HFF-Myc (cell line): ENCODE data around the gene AFAP1.
A peak's percentile ranks its signal among the peaks of the same experiment; 100 is the strongest.

Experiments used
- DNase-seq: peaks from one replicate; pipeline ENCODE4 v3.0.0-alpha.2; 2011; ENCODE audit warnings: low read depth; ENCODE audit errors: extremely low read depth
- H3K4me3 ChIP-seq: replicated peaks from 2 replicates; pipeline ENCODE4 v1.5.1; 2011; ENCODE audit warnings: low read depth, mild to moderate bottlenecking, control low read depth, low read length
- TF ChIP-seq, protein P1 (sequence below): IDR thresholded peaks from 2 replicates; pipeline ENCODE4 v1.5.1; 2012; ENCODE audit warnings: mild to moderate bottlenecking, low read depth, low read length, control low read depth; ENCODE audit errors: missing control alignments

AFAP1 gene

DNA sequence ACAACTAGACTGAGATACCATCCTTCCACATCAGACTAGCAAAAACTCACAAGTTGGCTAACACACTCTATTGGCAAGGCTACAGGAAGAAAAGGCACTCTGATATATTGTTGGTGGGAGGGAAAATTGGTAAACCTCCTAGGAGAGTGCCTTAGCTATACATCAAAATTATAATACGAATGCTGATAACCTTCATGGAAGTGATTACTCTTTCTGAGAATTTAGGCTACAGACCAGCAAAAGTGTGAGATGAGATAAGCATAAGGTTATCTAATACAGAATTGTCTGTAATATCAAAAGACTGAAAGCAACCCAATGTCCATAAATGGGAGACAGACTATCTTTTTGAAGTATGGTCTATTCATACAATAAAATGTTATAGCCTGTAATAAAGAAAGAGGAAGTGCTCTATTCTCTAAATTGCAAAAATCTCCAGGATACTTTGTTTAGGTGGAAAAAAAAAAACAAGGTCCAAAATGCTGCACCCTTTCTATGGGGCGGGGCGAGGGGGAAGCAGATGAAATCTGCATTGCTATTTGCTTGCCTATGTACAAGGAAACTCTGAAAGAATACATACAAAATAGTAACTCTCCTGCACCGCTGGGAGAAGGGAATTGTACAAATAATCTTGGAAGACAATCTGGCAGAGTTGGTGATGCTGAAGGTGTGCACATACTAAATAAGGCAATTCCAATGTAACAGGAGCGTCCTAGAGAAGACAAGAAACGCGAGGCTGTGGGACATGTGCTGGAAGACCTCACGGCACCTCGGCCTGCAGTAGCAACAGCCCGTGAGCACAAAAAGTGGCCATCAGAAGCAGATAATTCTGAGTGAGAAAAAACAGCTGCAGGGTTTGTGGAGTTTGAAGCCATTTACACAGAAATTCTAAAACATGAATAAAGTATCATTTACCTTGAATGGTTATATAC lies 109.7 kb downstream of the AFAP1 start:
- no peak overlapping the region for H3K4me3 ChIP-seq
- no peak for DNase-seq
- TF ChIP-seq, protein P1, sequence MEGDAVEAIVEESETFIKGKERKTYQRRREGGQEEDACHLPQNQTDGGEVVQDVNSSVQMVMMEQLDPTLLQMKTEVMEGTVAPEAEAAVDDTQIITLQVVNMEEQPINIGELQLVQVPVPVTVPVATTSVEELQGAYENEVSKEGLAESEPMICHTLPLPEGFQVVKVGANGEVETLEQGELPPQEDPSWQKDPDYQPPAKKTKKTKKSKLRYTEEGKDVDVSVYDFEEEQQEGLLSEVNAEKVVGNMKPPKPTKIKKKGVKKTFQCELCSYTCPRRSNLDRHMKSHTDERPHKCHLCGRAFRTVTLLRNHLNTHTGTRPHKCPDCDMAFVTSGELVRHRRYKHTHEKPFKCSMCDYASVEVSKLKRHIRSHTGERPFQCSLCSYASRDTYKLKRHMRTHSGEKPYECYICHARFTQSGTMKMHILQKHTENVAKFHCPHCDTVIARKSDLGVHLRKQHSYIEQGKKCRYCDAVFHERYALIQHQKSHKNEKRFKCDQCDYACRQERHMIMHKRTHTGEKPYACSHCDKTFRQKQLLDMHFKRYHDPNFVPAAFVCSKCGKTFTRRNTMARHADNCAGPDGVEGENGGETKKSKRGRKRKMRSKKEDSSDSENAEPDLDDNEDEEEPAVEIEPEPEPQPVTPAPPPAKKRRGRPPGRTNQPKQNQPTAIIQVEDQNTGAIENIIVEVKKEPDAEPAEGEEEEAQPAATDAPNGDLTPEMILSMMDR = no peak

DNA sequence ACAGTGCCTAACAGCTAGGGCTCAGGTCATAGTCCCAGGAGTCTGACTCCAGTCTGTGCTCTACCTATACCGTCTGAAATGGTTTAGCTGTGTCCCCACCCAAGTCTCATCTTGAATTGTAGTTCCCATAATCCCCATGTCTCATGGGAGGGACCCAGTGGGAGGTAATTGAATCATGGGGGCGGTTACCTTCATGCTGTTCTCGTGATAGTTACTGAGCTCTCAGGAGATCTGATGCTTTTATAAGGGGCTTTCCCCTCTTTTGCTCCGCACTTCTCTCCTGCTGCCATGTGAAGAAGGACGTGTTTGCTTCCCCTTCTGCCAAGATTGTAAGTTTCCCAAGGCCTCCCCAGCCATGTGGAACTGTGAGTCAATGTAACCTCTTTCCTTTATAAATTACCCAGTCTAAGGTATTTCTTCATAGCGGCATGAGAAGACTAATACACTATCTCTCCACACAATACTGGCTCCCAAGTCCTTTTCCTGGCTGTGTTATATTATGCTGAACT lies 110.8 kb downstream of the AFAP1 start:
- no peak overlapping the region for H3K4me3 ChIP-seq
- TF ChIP-seq, protein P1 = no peak
- no peak for DNase-seq

DNA sequence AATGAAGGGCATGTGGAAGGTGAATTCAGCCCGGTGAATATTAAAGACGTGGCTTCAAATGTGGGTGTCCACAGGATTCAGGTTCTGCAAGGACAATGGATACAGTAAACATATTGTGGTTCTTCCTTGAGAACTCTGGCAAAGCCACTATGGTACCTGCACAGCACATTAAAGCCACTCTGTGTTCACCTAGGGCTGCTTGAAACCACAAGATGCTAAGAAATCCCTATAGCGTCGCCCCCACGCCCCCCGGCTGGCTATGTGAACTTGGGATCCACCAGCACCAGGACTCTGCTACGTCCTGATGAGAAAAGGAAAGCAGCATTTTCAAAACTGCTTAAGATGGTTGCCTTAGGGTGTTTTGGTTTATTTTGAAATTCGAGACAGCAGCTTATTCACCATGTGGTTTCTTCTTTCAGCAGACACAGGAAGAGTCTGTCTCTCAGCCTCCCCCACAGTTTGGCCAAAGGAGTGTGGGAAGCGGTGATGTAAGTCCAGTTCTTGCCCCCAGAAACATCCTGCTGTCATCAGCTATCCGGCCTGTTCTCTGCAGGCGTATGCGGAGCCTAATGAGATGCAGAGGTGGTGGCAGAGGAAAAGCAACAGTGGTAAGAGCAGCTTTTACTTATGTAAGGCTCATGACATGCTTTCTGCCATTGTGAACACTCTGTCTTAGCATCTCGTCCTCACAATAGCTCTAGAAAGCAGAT lies 111.5 kb downstream of the AFAP1 start:
- H3K4me3 ChIP-seq = peak overlapping the region; percentile 24
- peak; percentile 97 for DNase-seq

DNA sequence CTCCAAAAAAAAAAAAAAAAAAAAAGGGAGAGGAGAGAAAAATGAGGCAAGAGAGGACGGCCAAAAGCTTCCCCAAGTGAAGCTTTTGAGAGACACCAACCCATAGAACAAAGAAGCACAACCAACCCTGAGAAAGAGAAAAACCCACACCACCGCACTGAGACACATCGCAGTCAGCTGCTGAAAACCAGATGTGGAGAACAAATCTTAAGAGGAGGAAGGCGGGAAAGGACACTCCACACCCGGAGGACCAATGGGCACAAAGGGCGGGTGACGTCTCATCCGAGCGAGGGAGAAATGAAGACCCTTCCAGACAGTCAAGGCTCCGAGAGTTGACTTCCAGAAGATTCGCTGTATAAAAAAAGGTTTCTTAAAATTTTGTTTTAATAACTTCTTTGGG lies 112.1 kb downstream of the AFAP1 start:
- 0 out of 2 replicates have a peak overlapping the region, but pooled peaks have one; percentile 24 for H3K4me3 ChIP-seq
- DNase-seq = no peak
- TF ChIP-seq, protein P1 = no peak

More for the DNA sequence above, 111.5 kb downstream of the AFAP1 start:
- TF ChIP-seq, protein P1 = no peak

DNA sequence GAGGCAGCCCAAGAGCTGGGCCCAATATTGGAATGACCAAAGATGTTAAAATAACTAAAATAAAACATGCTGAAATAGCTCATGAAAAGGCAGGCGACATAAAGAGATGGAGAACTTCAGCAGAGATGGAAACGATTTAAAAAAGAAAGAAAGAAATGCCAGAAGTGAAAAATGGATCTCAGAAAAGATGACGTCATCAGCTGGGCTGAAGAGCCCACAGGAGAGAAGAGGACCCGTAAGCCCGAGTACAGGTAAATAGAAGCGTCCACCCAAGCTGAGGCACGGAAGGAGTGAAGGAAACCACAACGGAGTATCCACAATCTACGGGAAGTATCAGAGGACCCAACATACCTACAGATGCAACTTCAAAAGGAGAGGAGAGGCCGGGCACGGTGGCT lies 112.8 kb downstream of the AFAP1 start:
- TF ChIP-seq, protein P1 = no peak
- no peak overlapping the region for H3K4me3 ChIP-seq
- DNase-seq = no peak

DNA sequence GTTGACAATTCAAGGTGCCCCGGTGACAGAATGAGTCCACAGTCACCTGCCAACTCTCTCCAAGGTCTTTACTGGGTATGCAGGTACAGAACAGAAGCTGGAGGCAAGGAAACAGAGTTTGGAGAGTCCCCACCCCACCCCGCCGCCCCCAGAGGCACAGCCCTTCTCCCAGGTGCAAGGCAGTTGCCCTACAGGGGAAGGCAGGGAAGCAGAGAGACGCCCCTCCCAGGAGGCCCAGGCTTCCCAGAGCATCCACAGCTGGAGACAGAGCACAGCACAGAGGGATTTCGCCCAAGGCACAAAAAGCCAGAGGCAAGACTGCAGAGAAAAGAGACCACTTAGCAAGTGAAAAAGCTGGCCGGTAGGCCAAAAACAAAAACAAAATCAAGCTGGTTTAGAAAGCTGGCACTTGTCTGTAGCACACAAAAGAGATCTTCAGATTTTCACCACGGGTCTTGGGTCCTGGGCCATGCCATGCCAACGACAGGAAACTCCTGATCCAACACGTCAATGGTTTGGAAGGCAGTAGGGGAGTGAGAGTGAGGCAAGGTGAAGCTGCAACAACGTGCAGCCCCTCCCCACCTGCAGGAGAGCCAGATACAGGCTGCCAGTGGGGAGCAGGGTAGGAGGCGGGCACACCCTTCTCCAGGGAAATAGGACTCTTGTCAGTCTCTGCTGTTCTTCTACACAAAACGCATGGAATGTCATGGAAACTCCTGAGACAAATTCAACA lies 113.3 kb downstream of the AFAP1 start:
- TF ChIP-seq, protein P1 = no peak
- H3K4me3 ChIP-seq = no peak overlapping the region
- DNase-seq = no peak
